ENCODE data around the gene USP13.

DNA sequence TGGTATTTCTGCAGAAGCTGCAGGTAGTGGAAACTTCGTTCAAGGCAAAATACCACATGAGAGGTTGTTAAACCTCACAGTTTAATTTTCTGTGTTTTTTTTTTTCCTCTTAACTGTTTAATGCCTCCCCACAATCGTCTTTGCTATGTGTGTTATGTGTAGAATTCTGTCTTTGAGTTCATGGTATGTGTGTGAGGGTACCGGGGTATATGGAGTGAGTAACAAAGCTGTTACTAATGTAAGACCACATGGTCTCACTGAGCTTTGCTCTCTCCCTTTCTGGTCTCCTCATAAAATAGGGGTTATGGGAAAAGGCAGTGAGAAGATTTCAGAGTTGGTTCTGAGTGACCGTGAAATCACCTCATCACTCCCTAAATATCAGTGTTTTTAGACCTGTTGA is 143.6 kb downstream of the USP13 start:
- TF ChIP-seq, protein P1, sequence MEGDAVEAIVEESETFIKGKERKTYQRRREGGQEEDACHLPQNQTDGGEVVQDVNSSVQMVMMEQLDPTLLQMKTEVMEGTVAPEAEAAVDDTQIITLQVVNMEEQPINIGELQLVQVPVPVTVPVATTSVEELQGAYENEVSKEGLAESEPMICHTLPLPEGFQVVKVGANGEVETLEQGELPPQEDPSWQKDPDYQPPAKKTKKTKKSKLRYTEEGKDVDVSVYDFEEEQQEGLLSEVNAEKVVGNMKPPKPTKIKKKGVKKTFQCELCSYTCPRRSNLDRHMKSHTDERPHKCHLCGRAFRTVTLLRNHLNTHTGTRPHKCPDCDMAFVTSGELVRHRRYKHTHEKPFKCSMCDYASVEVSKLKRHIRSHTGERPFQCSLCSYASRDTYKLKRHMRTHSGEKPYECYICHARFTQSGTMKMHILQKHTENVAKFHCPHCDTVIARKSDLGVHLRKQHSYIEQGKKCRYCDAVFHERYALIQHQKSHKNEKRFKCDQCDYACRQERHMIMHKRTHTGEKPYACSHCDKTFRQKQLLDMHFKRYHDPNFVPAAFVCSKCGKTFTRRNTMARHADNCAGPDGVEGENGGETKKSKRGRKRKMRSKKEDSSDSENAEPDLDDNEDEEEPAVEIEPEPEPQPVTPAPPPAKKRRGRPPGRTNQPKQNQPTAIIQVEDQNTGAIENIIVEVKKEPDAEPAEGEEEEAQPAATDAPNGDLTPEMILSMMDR (IDR thresholded peaks at IDR 0.05; ENCODE audit: low read depth, low read length, missing input control) = no peak
- TF ChIP-seq ZBTB33 (IDR thresholded peaks at IDR 0.05) (no peak), HNF4A (conservative IDR thresholded peaks at IDR 0.05) (no peak), JUND (IDR thresholded peaks at IDR 0.05) (no peak), SP1 (IDR thresholded peaks at IDR 0.05) (no peak), TAF1 (conservative IDR thresholded peaks at IDR 0.05) (no peak), YY1 (IDR thresholded peaks at IDR 0.05) (no peak), NR2F2 (IDR thresholded peaks at IDR 0.05) (no peak)
- TF ChIP-seq, protein P2, sequence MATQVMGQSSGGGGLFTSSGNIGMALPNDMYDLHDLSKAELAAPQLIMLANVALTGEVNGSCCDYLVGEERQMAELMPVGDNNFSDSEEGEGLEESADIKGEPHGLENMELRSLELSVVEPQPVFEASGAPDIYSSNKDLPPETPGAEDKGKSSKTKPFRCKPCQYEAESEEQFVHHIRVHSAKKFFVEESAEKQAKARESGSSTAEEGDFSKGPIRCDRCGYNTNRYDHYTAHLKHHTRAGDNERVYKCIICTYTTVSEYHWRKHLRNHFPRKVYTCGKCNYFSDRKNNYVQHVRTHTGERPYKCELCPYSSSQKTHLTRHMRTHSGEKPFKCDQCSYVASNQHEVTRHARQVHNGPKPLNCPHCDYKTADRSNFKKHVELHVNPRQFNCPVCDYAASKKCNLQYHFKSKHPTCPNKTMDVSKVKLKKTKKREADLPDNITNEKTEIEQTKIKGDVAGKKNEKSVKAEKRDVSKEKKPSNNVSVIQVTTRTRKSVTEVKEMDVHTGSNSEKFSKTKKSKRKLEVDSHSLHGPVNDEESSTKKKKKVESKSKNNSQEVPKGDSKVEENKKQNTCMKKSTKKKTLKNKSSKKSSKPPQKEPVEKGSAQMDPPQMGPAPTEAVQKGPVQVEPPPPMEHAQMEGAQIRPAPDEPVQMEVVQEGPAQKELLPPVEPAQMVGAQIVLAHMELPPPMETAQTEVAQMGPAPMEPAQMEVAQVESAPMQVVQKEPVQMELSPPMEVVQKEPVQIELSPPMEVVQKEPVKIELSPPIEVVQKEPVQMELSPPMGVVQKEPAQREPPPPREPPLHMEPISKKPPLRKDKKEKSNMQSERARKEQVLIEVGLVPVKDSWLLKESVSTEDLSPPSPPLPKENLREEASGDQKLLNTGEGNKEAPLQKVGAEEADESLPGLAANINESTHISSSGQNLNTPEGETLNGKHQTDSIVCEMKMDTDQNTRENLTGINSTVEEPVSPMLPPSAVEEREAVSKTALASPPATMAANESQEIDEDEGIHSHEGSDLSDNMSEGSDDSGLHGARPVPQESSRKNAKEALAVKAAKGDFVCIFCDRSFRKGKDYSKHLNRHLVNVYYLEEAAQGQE (IDR thresholded peaks at IDR 0.05) = no peak
- TF ChIP-seq, protein P3, sequence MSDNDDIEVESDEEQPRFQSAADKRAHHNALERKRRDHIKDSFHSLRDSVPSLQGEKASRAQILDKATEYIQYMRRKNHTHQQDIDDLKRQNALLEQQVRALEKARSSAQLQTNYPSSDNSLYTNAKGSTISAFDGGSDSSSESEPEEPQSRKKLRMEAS (IDR thresholded peaks at IDR 0.05) = no peak
